HuH-7.5 (cell line): ENCODE data around the gene WNT6.
A peak's percentile ranks its signal among the peaks of the same experiment; 100 is the strongest.
"Not testable (repeated sequence)": the region's sequence is repeated elsewhere in the genome, so short reads cannot be mapped to it uniquely, and the experiment has no call there.

Experiments used
- DNase-seq: peaks from one replicate; pipeline ENCODE4 v3.0.0; 2011; ENCODE audit warnings: low spot score

Gene WNT6

DNA sequence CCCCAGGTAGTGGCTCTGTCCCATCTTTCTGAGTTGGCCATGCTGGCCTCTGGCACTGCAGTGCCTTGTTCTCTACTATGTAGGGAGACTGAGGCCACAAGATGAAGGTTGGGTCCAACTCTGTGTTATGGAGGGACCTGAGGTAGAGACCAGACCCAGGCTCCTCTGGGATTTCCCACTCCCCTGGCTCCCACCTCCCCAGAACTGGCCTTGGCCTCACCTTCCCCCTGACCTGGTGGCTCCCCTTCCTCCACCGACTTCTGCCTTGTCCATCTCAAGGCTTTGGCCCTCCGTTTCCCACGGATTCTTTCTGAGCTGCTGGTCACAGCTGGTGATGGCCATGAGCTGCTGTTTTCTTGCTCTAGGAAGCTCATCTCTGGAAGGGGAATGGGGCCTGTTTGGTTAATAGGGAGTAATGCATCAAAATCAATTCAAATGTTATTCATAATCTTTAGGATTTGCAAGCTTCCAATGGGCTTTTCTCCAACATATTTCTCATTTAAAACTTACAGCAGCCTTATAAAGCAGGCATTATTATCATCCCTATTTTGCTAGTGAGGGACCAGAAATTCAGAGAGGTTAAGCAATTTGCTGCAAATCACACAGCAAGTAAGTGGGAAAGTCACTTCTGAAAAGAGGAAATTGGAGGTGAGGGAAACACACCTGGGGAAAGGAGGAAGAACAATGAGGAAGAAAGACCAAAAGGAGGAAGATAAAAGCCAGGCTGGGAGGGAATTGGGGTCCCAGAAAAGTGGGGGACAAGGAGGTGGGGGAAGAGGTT lies 28.9 kb upstream of the WNT6 start:
- DNase-seq: no peak

DNA sequence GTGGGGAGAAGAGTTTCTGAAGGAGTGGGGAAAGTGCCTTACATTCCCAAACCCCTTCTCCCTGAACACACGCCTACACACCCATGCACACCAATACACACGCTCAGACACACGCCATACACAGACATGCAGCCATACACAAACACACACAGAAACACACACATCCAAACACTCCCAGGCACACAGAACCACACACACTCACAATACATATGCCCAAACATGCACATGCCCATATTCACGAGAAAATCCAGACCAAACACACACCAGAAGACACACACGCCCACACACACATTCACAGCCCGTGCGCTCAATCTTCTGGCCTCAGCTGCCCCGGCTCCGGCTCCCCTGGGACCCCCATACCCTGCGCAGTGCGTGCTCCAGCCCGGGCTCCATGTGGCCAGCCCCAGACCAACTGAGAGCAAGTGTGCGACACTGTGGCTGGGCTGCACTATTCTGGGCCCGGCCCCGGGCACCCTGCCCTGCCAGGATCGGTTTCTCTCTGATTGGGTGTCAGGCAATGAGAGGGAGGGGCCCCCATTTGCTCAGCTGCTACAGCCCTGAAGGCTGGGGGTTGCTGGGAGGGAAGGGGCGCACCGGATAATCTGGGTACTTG lies 28.1 kb upstream of the WNT6 start, which contains the start of gene PRKAG3:
Gene PRKAG3 (minus strand): TSS at position 426 of the 613 bp plus-strand sequence.
- no peak for DNase-seq

DNA sequence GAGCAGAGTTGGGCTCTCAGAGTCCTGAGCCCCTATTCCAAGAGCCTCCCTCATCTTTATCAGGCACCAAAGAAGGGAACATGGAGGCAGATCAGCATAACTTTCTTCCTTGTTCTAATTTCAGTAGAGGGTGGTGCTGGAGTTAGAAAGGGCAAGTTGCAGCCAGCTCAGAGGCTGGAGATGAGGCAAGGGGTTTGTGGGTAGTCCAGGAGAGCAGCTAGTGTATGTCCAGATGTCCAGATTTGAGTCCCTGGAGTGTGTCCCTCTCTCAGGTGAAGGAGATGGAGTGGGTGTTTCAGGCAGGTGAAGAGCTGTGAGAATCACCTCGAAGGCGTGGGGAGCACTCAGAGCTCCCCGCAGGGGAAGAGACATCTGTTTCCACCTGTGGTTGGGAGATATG lies 27.5 kb upstream of the WNT6 start:
- DNase-seq: no peak

DNA sequence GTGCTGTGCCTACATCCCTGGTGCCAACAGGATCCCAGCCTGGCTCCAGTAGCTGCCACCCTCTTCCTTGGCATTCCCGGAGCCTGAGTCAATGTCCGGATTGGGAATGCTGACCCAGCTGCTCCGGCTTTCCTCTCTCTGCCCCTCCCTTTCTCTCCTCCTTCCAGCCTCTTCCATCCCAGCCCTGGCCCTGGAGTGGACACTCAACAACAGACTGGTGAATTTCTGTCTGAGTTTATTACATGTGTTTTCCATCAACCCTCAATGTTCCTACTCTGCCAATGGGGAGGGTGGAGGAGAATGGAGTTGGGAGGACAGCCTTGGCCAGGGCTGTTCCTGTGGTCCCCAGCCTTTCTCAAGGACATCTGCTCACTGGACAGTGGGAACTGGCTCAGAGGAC lies 27.1 kb upstream of the WNT6 start:
- no peak for DNase-seq

DNA sequence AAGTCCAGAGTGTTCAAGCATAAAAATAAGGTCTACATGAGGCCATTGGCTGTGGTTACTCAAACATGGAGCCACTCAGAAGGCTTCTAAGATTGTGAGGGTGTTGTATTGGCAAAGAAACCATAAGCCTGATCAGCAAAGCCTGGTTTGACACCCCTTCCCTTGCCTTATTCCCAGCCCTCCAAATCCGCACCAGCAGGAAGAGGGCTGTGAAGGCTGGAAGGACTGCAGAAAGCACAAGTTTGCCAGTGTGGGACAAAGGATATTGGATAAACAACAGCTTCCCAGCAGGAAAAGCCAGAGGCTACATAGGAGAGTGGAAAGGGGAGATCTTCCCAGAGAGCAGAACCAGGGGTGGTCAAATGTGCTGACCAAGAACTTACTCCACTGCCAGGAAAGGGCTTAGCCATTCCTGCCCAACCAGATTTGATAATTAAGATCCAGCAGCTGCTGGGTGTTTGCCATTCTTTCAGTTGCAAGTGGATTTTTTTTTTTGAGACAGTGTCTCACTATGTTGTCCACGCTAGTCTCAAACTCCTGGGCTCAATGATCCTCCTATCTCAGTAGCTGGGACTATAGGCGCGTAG lies 26.5 kb upstream of the WNT6 start:
- no peak for DNase-seq

DNA sequence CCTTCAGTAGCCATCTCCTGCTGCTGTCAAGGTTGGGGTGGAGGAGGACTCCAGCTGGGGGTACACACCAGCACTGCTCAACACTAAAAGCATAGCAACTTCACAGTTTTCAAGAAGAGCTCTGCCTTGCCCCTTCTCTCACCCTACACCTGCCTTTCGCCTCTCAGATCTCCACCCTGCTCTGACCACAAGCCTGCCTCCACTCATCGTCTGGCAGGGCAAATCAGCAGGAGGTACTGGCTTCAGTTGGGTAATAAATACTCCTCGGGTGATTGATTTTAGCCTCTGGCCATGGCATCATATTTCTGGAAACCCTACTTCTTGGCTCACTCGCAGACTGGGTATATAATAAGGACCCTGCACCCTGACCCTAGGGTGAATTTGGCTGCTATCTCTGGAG lies 24.9 kb upstream of the WNT6 start:
- no peak for DNase-seq

DNA sequence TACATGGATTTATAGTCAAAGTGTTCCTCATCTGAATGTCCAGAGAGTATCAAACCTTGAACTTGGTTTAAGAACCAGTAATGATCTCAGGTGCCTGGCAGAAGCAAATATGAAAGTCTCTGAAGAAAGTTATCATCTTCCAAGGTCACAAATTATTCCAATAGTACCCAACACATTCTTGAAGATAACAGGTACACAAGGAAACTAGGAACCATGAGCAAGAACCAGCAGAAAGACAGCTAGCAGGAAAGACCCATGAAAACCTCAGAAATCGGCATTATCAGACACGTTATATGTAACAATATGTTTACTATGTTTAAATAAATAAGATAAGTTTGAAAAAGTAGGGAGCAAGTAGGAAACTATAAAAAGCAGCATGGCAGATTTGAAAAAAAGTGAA lies 22.1 kb upstream of the WNT6 start:
- no peak for DNase-seq

DNA sequence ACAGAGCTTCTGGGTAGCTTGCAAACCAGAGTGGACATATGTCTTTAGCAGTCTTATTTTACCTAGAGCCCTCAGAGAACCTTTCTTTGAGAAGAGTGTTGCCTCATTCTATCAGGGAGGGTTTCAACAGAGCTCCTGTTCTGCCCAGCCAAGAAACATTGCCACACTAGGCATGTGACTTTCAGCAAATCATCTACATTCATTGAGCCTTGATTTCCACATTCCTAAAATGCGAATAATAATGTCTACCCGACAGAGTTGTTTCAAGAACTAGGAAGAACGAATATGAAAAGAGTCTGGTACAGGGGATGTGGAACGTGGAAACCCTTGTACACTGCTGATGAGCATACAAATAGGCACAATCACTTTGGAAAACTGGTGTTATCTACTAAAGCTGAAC lies 20.2 kb upstream of the WNT6 start:
- no peak for DNase-seq

DNA sequence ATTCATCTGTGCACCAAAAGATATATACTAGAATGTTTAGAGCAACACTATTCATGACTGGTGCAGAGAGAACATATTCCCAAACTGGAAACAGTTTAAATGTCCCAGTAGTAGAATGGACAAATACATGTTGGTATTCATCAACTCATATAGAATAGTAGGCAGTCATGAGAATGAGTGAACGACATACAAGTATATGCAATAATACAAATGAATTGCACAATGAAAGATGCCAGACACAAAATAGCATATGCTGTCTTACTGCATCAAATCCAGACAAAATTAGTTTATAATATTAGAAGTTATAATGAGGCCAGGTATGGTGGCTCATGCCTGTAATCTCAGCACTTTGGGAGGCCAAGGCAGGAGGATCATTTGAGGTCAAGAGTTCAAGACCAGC lies 19.7 kb upstream of the WNT6 start:
- no peak for DNase-seq

DNA sequence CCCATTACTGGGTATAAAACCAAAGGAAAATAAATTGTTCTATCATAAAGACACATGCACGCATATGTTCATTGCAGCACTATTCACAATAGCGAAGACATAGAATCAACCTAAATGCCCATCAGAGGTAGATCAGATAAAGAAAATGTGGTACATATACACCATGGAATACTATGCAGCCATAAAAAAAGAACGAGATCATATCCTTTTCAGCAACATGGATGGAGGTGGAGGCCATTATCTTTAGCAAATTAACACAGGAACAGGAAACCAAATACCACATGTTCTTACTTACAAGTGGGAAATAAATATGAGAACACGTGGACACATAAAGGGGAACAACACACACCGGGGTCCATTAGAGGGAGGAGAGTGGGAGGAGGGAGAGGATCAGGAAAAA lies 15.3 kb upstream of the WNT6 start:
- not testable (repeated sequence) for DNase-seq

DNA sequence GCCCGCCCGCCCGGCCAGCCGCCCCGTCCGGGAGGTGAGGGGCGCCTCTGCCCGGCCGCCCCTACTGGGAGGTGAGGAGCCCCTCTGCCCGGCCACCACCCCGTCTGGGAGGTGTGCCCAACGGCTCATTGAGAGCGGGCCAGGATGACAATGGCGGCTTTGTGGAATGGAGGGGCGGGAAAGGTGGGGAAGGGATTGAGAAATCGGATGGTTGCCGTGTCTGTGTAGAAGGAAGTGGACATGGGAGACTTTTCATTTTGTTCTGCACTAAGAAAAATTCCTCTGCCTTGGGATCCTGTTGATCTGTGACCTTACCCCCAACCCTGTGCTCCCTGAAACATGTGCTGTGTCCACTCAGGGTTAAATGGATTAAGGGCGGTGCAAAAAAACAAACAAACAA lies 12.6 kb upstream of the WNT6 start:
- DNase-seq: not testable (repeated sequence)

DNA sequence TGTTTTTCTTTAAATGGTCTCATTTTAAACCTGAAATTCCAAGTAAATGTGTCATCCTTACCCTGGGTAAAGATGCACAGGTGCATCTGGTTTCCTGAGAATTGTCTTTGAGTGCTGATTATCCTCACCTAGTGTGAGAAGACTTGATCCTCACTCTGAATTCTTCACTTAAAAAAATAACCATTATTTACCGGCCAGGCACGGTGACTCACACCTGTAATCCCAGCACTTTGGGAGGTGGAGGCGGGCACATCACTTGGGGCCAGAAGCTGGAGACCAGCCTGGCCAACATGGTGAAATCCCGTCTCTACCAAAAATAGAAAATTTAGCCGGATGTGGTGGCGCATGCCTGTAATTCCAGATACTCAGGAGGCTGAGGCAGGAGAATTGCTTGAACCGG lies 9.9 kb upstream of the WNT6 start:
- no peak for DNase-seq

DNA sequence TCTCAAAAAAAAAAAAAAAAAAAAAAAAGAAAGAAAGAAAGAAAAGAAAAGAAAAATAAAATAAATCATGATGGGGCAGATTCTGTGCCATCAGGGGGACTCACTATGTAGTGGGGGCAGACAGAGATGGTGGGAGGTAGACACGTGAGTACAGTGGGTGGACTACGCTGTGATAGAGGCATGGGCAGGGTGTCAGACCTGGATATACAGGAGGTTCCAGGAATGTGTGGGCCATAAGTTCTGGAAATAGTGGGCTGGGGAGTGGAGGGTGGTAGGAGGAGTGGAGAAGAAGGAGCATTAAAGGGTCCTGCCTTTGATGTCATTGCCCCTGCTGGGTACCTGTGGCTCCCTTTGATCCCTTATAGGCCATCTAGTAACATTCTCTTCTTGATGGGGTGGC lies 8.8 kb upstream of the WNT6 start:
- no peak for DNase-seq

DNA sequence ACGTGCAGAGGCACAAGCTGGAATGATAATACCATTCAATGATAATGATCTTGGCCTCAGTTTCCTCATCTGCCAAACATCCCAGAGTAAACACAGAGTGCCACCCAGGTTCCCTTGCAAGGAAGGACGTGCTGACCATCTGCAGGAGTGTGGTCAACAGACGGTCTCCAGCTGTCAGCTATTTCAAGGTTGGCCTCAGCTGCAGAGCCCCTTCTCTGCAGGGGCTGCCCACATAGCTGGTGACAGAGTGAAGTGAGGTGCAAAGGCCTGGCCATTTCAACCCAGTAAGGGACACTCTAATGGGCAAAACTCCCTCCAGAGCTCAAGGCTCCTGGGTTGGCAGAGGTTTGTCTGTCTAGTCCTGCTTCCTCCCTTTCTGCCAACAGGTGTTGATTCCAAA lies 8.3 kb upstream of the WNT6 start:
- DNase-seq: no peak

DNA sequence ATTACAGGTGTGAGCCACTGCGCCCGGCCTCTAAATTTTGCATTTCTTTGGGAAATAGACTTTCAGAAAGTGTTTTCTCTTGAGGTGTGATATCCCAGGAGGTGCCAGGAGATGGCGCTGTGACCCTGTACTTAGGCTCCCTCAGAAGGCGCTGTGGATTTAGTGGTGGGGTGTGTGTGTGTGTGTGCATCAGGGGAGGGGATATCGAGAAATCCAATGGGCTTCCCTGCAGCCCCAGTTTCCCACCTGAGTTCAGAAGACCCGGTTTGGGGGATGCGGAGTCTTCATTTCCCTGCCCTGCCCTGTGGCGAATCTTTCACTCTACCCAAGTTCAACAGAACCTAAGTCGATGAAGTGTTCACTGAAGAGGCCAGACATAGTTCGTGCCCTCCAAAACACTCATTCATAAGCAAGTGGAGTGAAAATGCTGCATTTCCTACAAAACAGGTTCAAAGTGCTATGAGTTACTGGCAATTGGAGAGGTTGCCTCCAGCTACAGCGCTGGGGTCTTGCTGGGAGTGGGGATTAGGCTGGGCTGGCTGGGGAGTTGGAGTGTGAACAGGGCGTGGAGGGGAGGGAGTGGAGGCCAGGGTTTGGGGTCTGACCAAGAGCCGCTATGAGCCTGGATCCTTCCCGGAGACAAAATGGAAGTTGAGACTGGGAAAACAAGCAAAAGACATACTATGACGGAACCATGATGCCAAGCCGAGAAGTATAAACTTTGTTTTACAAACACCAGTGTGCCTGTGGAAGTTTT lies 6.5 kb upstream of the WNT6 start:
- peak; percentile 67 for DNase-seq

DNA sequence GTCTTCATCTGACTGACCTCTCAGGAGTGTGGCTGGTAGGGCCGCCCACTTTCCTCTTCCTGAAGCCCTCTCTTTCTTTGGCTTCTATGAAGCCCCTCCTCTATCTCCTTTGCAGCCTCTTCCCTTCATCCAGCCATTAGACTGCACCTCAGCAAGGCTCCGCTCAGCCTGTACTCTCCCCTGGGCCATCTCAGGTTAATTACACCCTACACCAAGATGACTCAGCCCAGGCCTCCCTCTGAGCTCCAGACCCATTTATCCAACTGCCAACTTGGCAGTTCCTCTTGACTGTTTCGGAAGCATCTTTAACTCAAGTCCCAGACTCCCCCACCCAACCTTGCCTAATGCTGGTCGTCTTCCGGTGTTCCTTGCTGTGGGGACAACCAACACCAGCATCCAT lies 5.8 kb upstream of the WNT6 start:
- DNase-seq: no peak

DNA sequence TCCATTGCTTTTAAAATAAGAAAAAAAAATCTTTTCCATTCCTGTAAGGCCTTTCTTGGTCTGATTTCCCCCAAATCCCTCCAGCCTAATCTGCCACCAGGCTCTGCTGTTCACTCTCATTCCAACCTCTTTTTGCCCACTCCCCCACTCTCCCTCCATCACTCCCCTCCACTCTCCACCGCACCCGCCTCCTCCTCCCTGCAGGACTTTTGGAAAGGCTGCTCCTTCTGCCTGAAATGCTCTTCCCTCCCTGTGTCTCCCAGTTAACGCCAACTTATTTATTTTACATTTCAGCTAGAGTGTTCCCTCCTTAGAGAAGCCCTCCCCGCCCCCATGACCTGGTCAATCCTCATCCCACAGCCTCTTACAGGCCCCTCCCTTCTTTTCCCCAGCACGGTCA lies 4.7 kb upstream of the WNT6 start:
- DNase-seq: no peak

DNA sequence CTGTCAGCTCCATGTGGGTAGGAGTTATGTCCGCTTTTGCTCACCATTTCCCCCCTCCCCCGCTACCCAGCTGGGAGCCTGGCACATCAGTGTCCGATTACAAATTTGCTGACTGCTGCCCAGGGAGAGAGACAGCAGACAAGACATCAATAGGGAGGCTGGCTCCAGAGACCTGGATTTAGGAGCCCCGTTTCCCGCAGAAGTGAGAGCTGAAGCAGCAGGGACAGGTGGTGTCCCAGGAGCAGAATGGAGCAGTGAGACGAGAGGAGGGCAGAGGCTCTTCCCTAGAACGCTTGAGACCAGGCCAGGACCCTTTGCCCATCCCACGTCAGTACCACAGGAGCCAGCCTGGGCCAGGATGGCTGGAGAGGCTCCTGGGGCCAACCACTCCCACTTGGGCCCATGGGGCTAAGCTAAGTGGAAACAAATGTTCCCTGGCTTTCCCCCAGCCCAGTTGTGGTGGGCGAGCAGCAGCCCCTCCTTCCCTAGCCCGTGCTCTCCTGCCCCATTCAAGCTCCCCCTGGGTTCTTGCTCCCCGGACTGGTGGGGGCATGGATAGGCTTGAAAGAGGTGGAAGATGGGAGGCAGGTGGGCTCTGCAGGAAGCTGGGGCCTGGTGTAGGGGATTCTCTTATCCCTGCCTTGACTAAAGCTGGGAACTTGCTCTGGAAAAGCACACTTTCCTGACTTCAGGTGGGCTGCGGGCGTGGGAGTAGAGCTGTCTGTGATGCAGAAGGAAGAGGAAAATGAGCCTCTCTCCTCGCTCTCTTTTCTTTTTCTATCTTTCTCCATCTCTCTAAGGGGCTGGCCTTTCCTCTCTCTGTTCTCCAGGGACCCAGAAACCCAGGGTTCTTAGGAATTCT lies 4.1 kb upstream of the WNT6 start:
- no peak for DNase-seq

DNA sequence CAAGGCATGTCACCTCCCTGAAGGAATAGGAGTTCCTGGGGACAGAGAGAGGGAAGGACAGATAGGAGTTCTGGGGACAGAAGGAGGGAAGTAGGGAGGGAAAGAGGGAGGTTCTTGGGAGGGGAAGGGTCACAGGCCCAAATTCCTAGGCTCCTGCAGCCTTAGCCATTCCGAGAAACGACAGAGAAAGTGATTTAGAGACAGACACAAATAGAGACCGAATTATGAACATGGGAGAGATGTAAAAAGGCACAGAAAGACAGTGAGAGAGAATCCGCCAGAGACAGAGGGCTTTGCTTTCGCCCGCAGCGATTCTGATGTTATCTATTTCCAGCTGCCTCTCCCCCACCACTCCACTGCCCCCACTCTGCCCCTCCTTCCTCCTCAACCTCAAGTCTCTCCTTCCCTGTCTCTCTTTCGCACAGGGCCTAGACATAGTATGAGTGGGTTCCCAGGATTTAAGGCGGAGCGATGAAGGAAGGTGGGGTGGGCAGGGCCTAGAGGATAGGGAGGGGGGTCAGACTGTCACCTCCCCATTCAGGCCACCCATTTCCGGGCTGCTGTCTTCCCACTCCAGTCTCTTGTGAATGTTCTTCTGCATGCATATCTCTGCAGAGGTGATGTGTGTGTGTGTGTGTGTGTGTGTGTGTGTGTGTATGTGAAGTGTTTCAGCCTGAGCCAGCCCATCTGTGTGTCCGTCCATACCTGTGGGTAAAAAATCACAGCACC lies 3.3 kb upstream of the WNT6 start:
- DNase-seq: no peak

DNA sequence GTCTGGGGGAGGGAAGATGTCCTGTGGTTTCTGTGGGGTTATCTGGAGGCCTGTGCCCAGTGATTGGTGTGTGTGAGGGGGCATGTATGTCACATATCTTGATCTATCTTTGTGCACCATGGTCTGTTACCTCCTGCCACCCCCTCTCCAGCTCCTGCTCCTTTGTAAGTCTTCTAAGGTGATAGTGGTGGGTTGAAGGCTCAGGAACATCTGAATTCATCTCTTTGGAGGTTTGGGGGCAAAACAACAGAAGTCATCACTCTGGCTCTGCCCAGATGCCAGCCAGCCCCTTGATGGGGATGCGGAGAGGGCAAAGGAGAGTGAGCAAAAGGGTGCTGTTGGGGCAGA lies 2.7 kb upstream of the WNT6 start:
- no peak for DNase-seq

DNA sequence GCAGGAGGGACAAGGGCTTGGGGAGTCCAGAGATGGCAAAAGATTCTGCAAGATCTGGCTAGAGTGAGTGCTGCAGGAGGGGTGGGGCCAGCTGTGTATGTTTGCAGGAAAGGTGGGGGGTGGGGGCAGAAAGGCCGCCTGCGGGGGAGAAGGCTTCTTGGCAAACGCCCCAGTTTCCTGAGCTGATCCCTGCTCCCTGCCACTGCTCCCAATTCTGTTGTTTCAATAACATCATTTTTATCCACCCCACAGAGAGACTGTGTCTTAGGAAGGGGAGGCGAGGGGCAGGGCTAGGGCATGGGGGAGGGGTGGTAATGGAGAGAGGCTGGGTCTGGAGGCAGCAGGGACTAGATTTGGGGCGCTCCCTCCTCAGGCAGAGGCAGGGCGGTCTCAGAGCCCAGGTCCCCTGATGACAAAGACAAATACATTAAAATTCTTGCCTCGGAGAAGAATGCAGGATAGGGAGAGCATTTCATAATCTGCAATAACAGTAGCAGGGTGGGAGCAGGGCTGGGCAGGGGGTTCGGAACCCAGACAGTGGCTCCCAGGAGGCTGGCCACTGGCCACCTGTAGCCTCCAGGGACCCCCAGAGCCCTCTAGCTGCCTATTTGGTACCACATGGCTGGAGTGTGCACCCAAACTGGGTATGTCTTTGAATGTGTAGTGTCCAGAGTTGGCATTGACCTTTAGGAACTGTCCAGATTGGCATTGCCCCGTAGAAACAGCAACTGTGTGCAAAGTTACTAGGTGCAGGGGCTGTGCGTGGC lies 2.1 kb upstream of the WNT6 start:
- DNase-seq: no peak
